B cell (primary cell): ENCODE data around the gene DLL1. TPM values are rescaled to one million over a fixed set of nuclear protein-coding genes. Genes with fewer than 3 reads are reported as not detected.
"Not testable (repeated sequence)": the region's sequence is repeated elsewhere in the genome, so short reads cannot be mapped to it uniquely, and the experiment has no call there.

Experiments
- ATAC-seq: fragments of 200-7000 bp; cut with Tn5 transposase; one replicate; pipeline ENCODE4 v1.10.0; 2021; ENCODE audit warnings: low read depth, mild to moderate bottlenecking, moderate number of reproducible peaks, moderate library complexity
- CTCF ChIA-PET: fragments of 350-600 bp; sonication (Branson Sonifier 250); formaldehyde crosslinking; loops from one replicate; lab custom pipeline; 2021; ENCODE audit warnings: antibody characterized with exemption, inconsistent platforms; lab: Charles Lee
- POLR2A ChIA-PET: fragments of 350-600 bp; sonication (Branson Sonifier 250); formaldehyde crosslinking; loops from one replicate; lab custom pipeline; 2021; ENCODE audit warnings: antibody characterized with exemption; lab: Charles Lee
- DNase-seq: peaks from one replicate; pipeline ENCODE4 v3.0.0; 2013
- H2AFZ ChIP-seq: 2 replicates; pipeline ENCODE4 v1.6.1; 2012; ENCODE audit warnings: mild to moderate bottlenecking, low read depth, low read length; ENCODE audit not compliant: insufficient read depth, poor library complexity, severe bottlenecking
- H3K27ac ChIP-seq, 2 donors: 1 replicate in 1 of 2; 2 replicates in 1 of 2; pipeline ENCODE4 v1.5.1; 2012 to 2013; ENCODE audit warnings: low read length in 2 of 2, mild to moderate bottlenecking in 2 of 2, moderate library complexity in 1 of 2
- H3K27me3 ChIP-seq, 4 experiments: fragments of 200-600 bp in 1 of 4; sonication (generic) in 1 of 4; replicated peaks in 1 of 4; 1 replicate in 2 of 4; 2 replicates in 2 of 4; pipeline versions ENCODE4 v1.6.1 to v1.7.0; 2013 to 2016; ENCODE audit warnings: low read length in 3 of 4, mild to moderate bottlenecking in 2 of 4, mixed read lengths in 1 of 4, moderate library complexity in 1 of 4; ENCODE audit not compliant: insufficient read depth in 4 of 4, control insufficient read depth in 3 of 4; ENCODE audit errors: control extremely low read depth in 1 of 4
- H3K36me3 ChIP-seq, 2 experiments: replicated peaks in 1 of 2; 1 replicate in 1 of 2; 2 replicates in 1 of 2; pipeline versions ENCODE4 v1.6.1 to v1.7.1; 2013; ENCODE audit warnings: low read length in 1 of 2; ENCODE audit not compliant: insufficient read depth in 2 of 2, control insufficient read depth in 1 of 2; ENCODE audit errors: control extremely low read depth in 1 of 2, extremely low read depth in 1 of 2
- H3K4me1 ChIP-seq, 2 donors: fragments of 200-600 bp in 1 of 2; sonication (generic) in 1 of 2; 1 replicate in 1 of 2; 2 replicates in 1 of 2; pipeline versions ENCODE4 v1.5.1 to v1.6.1; 2013 to 2017; ENCODE audit warnings: low read length in 2 of 2; ENCODE audit not compliant: control insufficient read depth in 2 of 2, insufficient read depth in 2 of 2
- H3K4me2 ChIP-seq: replicated peaks from 2 replicates; pipeline ENCODE3; 2012; ENCODE audit warnings: mild to moderate bottlenecking, low read depth, low read length; ENCODE audit not compliant: poor library complexity, severe bottlenecking
- H3K4me3 ChIP-seq, 5 experiments: fragments of 200-600 bp in 1 of 5; sonication (generic) in 1 of 5; 1 replicate in 3 of 5; 2 replicates in 2 of 5; pipeline versions ENCODE4 v1.5.1 to v1.7.0; 2011 to 2016; ENCODE audit warnings: low read length in 4 of 5, mild to moderate bottlenecking in 4 of 5, low read depth in 2 of 5, control low read depth in 1 of 5, moderate library complexity in 1 of 5; ENCODE audit not compliant: insufficient read depth in 1 of 5; ENCODE audit errors: control extremely low read depth in 1 of 5, extremely low read depth in 1 of 5
- H3K79me2 ChIP-seq: fragments of 200-600 bp; sonication (generic); one replicate; pipeline ENCODE4 v1.6.0; 2016; ENCODE audit warnings: low read length; ENCODE audit not compliant: control insufficient read depth, insufficient read depth
- H3K9ac ChIP-seq: fragments of 200-600 bp; sonication (generic); 2 replicates; pipeline ENCODE4 v1.6.1; 2017; ENCODE audit warnings: mild to moderate bottlenecking, low read length, moderate library complexity
- H3K9me3 ChIP-seq, 3 donors: one replicate each; pipeline versions ENCODE4 v1.6.1 to v1.7.1; 2013; ENCODE audit warnings: low read length in 2 of 3; ENCODE audit not compliant: control insufficient read depth in 2 of 3, insufficient read depth in 1 of 3; ENCODE audit errors: control extremely low read depth in 1 of 3
- H4K20me1 ChIP-seq: 2 replicates; pipeline ENCODE4 v1.6.0; 2012; ENCODE audit warnings: mild to moderate bottlenecking, low read length; ENCODE audit not compliant: insufficient read depth, control insufficient read depth, poor library complexity, severe bottlenecking
- H3K27ac Mint-ChIP-seq: one replicate; pipeline ENCODE4 v1.8.0; 2021; ENCODE audit warnings: mixed read lengths
- H3K27me3 Mint-ChIP-seq: one replicate; pipeline ENCODE4 v1.8.0; 2021; ENCODE audit warnings: mixed read lengths
- H3K4me1 Mint-ChIP-seq: one replicate; pipeline ENCODE4 v1.8.0; 2021; ENCODE audit warnings: mixed read lengths
- H3K4me3 Mint-ChIP-seq: one replicate; pipeline ENCODE4 v1.8.0; 2021; ENCODE audit warnings: mixed read lengths
- H3K9me3 Mint-ChIP-seq: one replicate; pipeline ENCODE4 v1.8.0; 2022; ENCODE audit warnings: mixed read lengths; ENCODE audit not compliant: insufficient read depth
- CTCF ChIP-seq: fragments of 200-600 bp; IDR thresholded peaks from one replicate; pipeline ENCODE4 v1.8.0; 2022; ENCODE audit warnings: antibody characterized with exemption, mild to moderate bottlenecking
- EZH2 ChIP-seq: IDR thresholded peaks from 2 replicates; pipeline ENCODE4 v1.6.1; 2012; ENCODE audit warnings: borderline replicate concordance, low read depth, mild to moderate bottlenecking, moderate library complexity, low read length; ENCODE audit not compliant: insufficient read depth, poor library complexity, severe bottlenecking
- WGBS: methylation state at CpG from one replicate; pipeline ENCODE4 v1.1.5; 2013; ENCODE audit warnings: missing lambda C conversion rate; ENCODE audit not compliant: insufficient coverage; 5-methylcytosine and 5-hydroxymethylcytosine counted together
- intact Hi-C: fragments of 100-400 bp; cut with micrococcal nuclease; formaldehyde crosslinking; loops from one replicate; pipeline ENCODE4 v1.10.0; 2022
- polyA plus RNA-seq: library from polyadenylated mRNA; depleted of rRNA; stranded (reverse); fragments of >200 nt; gene quantifications from 2 replicates; pipeline ENCODE4 v1.2.3, GENCODE V29; 2012
- total RNA-seq, 2 donors: library from RNA; stranded (reverse); fragments of 120-200 nt in 1 of 2; gene quantifications; 1 replicate in 1 of 2; 2 replicates in 1 of 2; pipeline versions ENCODE4 v1.2.3 to v1.2.4, GENCODE V29; 2013 to 2022

DLL1 gene
- total and polyA plus RNA-seq, 2 donors (not counting 1 experiment from before 2014, with no cell fraction given) = 1.6 to 6.8 TPM

- intact Hi-C loops = no loop called here
- no peaks in the 10 kb centered on the region for H3K79me2 ChIP-seq
- H3K4me3 ChIP-seq = no peak overlapping the region
- no peak overlapping the region for H3K27ac ChIP-seq
- H3K27me3 Mint-ChIP-seq = peaks cover 14% of the 10 kb centered on the region
- ChIA-PET CTCF (no interaction called here), POLR2A (no interaction called here)
- ATAC-seq (no peak), DNase-seq (no peak)
- peaks cover under 1% of the 10 kb centered on the region for H3K4me1 Mint-ChIP-seq
- TF ChIP-seq CTCF = no peak
- no peak for TF ChIP-seq EZH2
- H3K4me2 ChIP-seq = no peak overlapping the region
- no peaks in the 10 kb centered on the region for H4K20me1 ChIP-seq
- WGBS = 91% methylated on average over 8 of the region's 18 CpGs
- H3K9me3 ChIP-seq = no peaks in the 10 kb centered on the region
- H3K27ac Mint-ChIP-seq = no peak overlapping the region
- H3K27me3 ChIP-seq = peaks cover 0 to 13% (median 0%) of the 10 kb centered on the region in 4 experiments
- no peak overlapping the region for H3K9ac ChIP-seq
- H2AFZ ChIP-seq = no peak overlapping the region
- H3K4me3 Mint-ChIP-seq = no peak overlapping the region
- H3K36me3 ChIP-seq = no peaks in the 10 kb centered on the region
- H3K9me3 Mint-ChIP-seq = no peaks in the 10 kb centered on the region
- H3K4me1 ChIP-seq = peaks cover 2 to 3% of the 10 kb centered on the region in 2 donors
Observed at GRCh38 chr6:170266061-170266825, 24.6 kb downstream of the DLL1 start.

GRCh38 chr6:170265655-170266054 is 25.2 kb downstream of the DLL1 start:
- Histone ChIP-seq H3K9ac (no peak overlapping the region), H4K20me1 (no peaks in the 10 kb centered on the region), H3K27me3 (peaks cover 0 to 17% (median 0%) of the 10 kb centered on the region in 4 experiments), H3K9me3 (no peaks in the 10 kb centered on the region), H3K36me3 (no peaks in the 10 kb centered on the region), H3K27ac (no peak overlapping the region), H3K79me2 (no peaks in the 10 kb centered on the region), H3K4me3 (no peak overlapping the region), H3K4me1 (no peaks in the 10 kb centered on the region), H2AFZ (no peak overlapping the region), H3K4me2 (no peak overlapping the region)
- Mint-ChIP-seq H3K9me3 (no peaks in the 10 kb centered on the region), H3K27me3 (peaks cover 14% of the 10 kb centered on the region), H3K27ac (no peak overlapping the region), H3K4me3 (no peak overlapping the region), H3K4me1 (no peaks in the 10 kb centered on the region)
- intact Hi-C loops = no loop called here
- ATAC-seq (no peak), DNase-seq (no peak)
- 97% methylated on average over 22 of the region's 22 CpGs for WGBS
- ChIA-PET POLR2A (no interaction called here), CTCF (no interaction called here)
- TF ChIP-seq CTCF (no peak), EZH2 (no peak)

- H3K79me2 ChIP-seq, H2AFZ ChIP-seq, H3K4me1 Mint-ChIP-seq, DNase-seq, H3K9ac ChIP-seq, CTCF ChIA-PET, H3K4me3 ChIP-seq, H3K4me2 ChIP-seq, H3K9me3 Mint-ChIP-seq, H3K4me3 Mint-ChIP-seq, H4K20me1 ChIP-seq, H3K4me1 ChIP-seq, ATAC-seq, H3K9me3 ChIP-seq, H3K36me3 ChIP-seq, H3K27ac Mint-ChIP-seq, H3K27ac ChIP-seq, POLR2A ChIA-PET, intact Hi-C loops: not testable (repeated sequence)
- WGBS = 96% methylated on average over 4 of the region's 12 CpGs
- H3K27me3 Mint-ChIP-seq = peaks cover 19% of the 10 kb centered on the region
- H3K27me3 ChIP-seq = peaks cover 0 to 17% (median 0%) of the 10 kb centered on the region in 4 experiments
Observed at GRCh38 chr6:170264644-170265043, 26.2 kb downstream of the DLL1 start.
